HG02798 (cell line): Measurements from ENCODE around the gene FKBP2.

Source experiments
- ATAC-seq: cut with Tn5 transposase; IDR thresholded peaks from one replicate; pipeline ENCODE4 v1.9.1; 2021; ENCODE audit warnings: mild to moderate bottlenecking; ENCODE audit not compliant: unreplicated experiment, poor library complexity

Gene FKBP2

GRCh38 chr11:64260147-64260708 is 19.3 kb downstream of the FKBP2 start:
- ATAC-seq: no peak

- no peak for ATAC-seq
Observed at GRCh38 chr11:64261556-64262080, 20.7 kb downstream of the FKBP2 start.

- no peak for ATAC-seq
Observed at GRCh38 chr11:64262271-64263002, 21.5 kb downstream of the FKBP2 start.

- ATAC-seq: no peak
Observed at GRCh38 chr11:64263021-64263946, 22.4 kb downstream of the FKBP2 start.

GRCh38 chr11:64263947-64264317 is 23.0 kb downstream of the FKBP2 start:
- ATAC-seq: no peak

- ATAC-seq: no peak
Observed at GRCh38 chr11:64264371-64264852, 23.5 kb downstream of the FKBP2 start.

GRCh38 chr11:64265176-64266160 is 24.6 kb downstream of the FKBP2 start:
- ATAC-seq: no peak

- ATAC-seq: no peak
Observed at GRCh38 chr11:64266339-64266738, 25.4 kb downstream of the FKBP2 start.

- ATAC-seq: no peak
Observed at GRCh38 chr11:64267207-64267945, 26.5 kb downstream of the FKBP2 start.

- no peak for ATAC-seq
Observed at GRCh38 chr11:64268025-64268892, 27.4 kb downstream of the FKBP2 start.

- ATAC-seq: peak; percentile 9
Observed at GRCh38 chr11:64268893-64269539, 28.1 kb downstream of the FKBP2 start.

- ATAC-seq: peak; percentile 78
Observed at GRCh38 chr11:64269540-64270220, 28.8 kb downstream of the FKBP2 start.

- no peak for ATAC-seq
Observed at GRCh38 chr11:64275031-64275800, 34.3 kb downstream of the FKBP2 start.

GRCh38 chr11:64275841-64276240 is 34.9 kb downstream of the FKBP2 start:
- ATAC-seq: no peak

GRCh38 chr11:64276653-64277431 is 35.9 kb downstream of the FKBP2 start:
- no peak for ATAC-seq
